ENCODE measurements around the gene CEBPZ. TPM values are rescaled to one million over a fixed set of nuclear protein-coding genes. Genes with fewer than 3 reads are reported as not detected.

CEBPZ gene
- total RNA-seq, 2 experiments from 2014 or later, result 34.9 to 57.2 TPM

- Histone ChIP-seq H3K4me3 (ENCODE audit: low read depth, low read length, poor library complexity, severe bottlenecking) (no peak overlapping the region), H3K36me3 (ENCODE audit: insufficient read depth, low read length) (peaks cover 76% of the 10 kb centered on the region), H2AFZ (ENCODE audit: low read length) (no peak overlapping the region), H3K79me2 (ENCODE audit: insufficient read depth, low read depth, low read length) (peaks cover 92% of the 10 kb centered on the region), H3K9me2 (ENCODE audit: insufficient read depth, low read length) (no peaks in the 10 kb centered on the region), H4K20me1 (ENCODE audit: insufficient read depth, low read length) (no peaks in the 10 kb centered on the region), H3K4me1 (ENCODE audit: insufficient read depth, low read length, poor library complexity, severe bottlenecking) (peaks cover 19% of the 10 kb centered on the region), H3K4me2 (ENCODE audit: low read length) (no peak overlapping the region), H3K9me3 (ENCODE audit: low read length) (peaks cover 11% of the 10 kb centered on the region; the same call in 1 of the 2 replicates), H3K27ac (ENCODE audit: low read depth, low read length, poor library complexity, severe bottlenecking) (no peak overlapping the region)
- BruUV-seq (replicated peaks), result TSS peak; percentile 10
- intact Hi-C loops (cut with micrococcal nuclease; ENCODE audit: unreplicated experiment), result no loop called here
- peak; percentile 16 for DNase-seq (ENCODE audit: low spot score)
- ChIA-PET CTCF (ENCODE audit: unreplicated experiment) (no interaction called here), POLR2A (interaction anchor here (0.6 to 2.1 kb wide), 4 partner anchors 11 to 210 kb away, joined by 3 to 7 read pairs (median 4); no protein-coding TSS in a partner anchor)
- TF ChIP-seq CTCF (conservative IDR thresholded peaks at IDR 0.05; ENCODE audit: low read length) (no peak), EZH2phosphoT487 (IDR thresholded peaks at IDR 0.05; ENCODE audit: borderline replicate concordance, low read depth, low read length) (no peak)
Measured at GRCh38 chr2:37201766-37202165, 29.6 kb downstream of the CEBPZ start.

- H3K36me3 ChIP-seq (ENCODE audit: insufficient read depth, low read length), result peaks cover 71% of the 10 kb centered on the region
- no peak overlapping the region for H3K27ac ChIP-seq (ENCODE audit: low read depth, low read length, poor library complexity, severe bottlenecking)
- H2AFZ ChIP-seq (ENCODE audit: low read length), result no peak overlapping the region
- no peak for DNase-seq (ENCODE audit: low spot score)
- H3K4me2 ChIP-seq (ENCODE audit: low read length), result no peak overlapping the region
- intact Hi-C loops (cut with micrococcal nuclease; ENCODE audit: unreplicated experiment), result no loop called here
- peaks cover 19% of the 10 kb centered on the region for H3K4me1 ChIP-seq (ENCODE audit: insufficient read depth, low read length, poor library complexity, severe bottlenecking)
- no TSS peak for BruUV-seq (replicated peaks)
- POLR2A ChIA-PET, result interaction anchor here (0.6 to 2.1 kb wide), 5 partner anchors 12 to 209 kb away, joined by 3 to 7 read pairs (median 4); no protein-coding TSS in a partner anchor
- no peaks in the 10 kb centered on the region for H4K20me1 ChIP-seq (ENCODE audit: insufficient read depth, low read length)
- H3K9me2 ChIP-seq (ENCODE audit: insufficient read depth, low read length), result no peaks in the 10 kb centered on the region
- CTCF ChIA-PET (ENCODE audit: unreplicated experiment), result no interaction called here
- peaks cover 11% of the 10 kb centered on the region; the same call in 1 of the 2 replicates for H3K9me3 ChIP-seq (ENCODE audit: low read length)
- H3K4me3 ChIP-seq (ENCODE audit: low read depth, low read length, poor library complexity, severe bottlenecking), result no peak overlapping the region
- H3K79me2 ChIP-seq (ENCODE audit: insufficient read depth, low read depth, low read length), result peaks cover 89% of the 10 kb centered on the region
- TF ChIP-seq CTCF (conservative IDR thresholded peaks at IDR 0.05; ENCODE audit: low read length), result no peak
- no peak for TF ChIP-seq EZH2phosphoT487 (IDR thresholded peaks at IDR 0.05; ENCODE audit: borderline replicate concordance, low read depth, low read length)
Measured at GRCh38 chr2:37201208-37201607, 30.2 kb downstream of the CEBPZ start.

GRCh38 chr2:37198681-37199065, 32.7 kb downstream of the CEBPZ start:
- POLR2A ChIA-PET, result interaction anchor here (0.6 to 1.4 kb wide), 7 partner anchors 13 to 1511 kb away, joined by 3 to 5 read pairs (median 4); no protein-coding TSS in a partner anchor
- CTCF ChIA-PET (ENCODE audit: unreplicated experiment), result no interaction called here

More at GRCh38 chr2:37198681-37199065, 32.7 kb downstream of the CEBPZ start:
- H3K27ac ChIP-seq (ENCODE audit: low read depth, low read length, poor library complexity, severe bottlenecking), result peak overlapping the region; percentile 56
- TF ChIP-seq CTCF (conservative IDR thresholded peaks at IDR 0.05; ENCODE audit: low read length), result no peak
- TF ChIP-seq EZH2phosphoT487 (IDR thresholded peaks at IDR 0.05; ENCODE audit: borderline replicate concordance, low read depth, low read length), result no peak
- H3K79me2 ChIP-seq (ENCODE audit: insufficient read depth, low read depth, low read length), result peaks cover 64% of the 10 kb centered on the region
- H3K4me3 ChIP-seq (ENCODE audit: low read depth, low read length, poor library complexity, severe bottlenecking), result peak overlapping the region; percentile 79
- no peak for DNase-seq (ENCODE audit: low spot score)
- peaks cover 45% of the 10 kb centered on the region for H3K36me3 ChIP-seq (ENCODE audit: insufficient read depth, low read length)
- intact Hi-C loops (cut with micrococcal nuclease; ENCODE audit: unreplicated experiment), result loop anchor here (5.0 kb wide), 2 partner anchors 124 to 231 kb away; partner anchors contain the start of genes PRKD3 and STRN
- no TSS peak for BruUV-seq (replicated peaks)
- peaks cover 12% of the 10 kb centered on the region; the same call in 1 of the 2 replicates for H3K9me3 ChIP-seq (ENCODE audit: low read length)
- peaks cover 23% of the 10 kb centered on the region for H3K4me1 ChIP-seq (ENCODE audit: insufficient read depth, low read length, poor library complexity, severe bottlenecking)
- H3K4me2 ChIP-seq (ENCODE audit: low read length), result peak overlapping the region; percentile 91
- no peaks in the 10 kb centered on the region for H4K20me1 ChIP-seq (ENCODE audit: insufficient read depth, low read length)
- H2AFZ ChIP-seq (ENCODE audit: low read length), result no peak overlapping the region
- H3K9me2 ChIP-seq (ENCODE audit: insufficient read depth, low read length), result no peaks in the 10 kb centered on the region
